HG02623 (cell line): Measurements from ENCODE around the gene MYO1D.
"Not testable (repeated sequence)": the region's sequence is repeated elsewhere in the genome, so short reads cannot be mapped to it uniquely, and the experiment has no call there.

Experiments used
- ATAC-seq: cut with Tn5 transposase; IDR thresholded peaks from one replicate; pipeline ENCODE4 v1.9.1; 2021; ENCODE audit warnings: moderate library complexity; ENCODE audit not compliant: unreplicated experiment

The MYO1D gene

GRCh38 chr17:32551186-32551955 lies 325.6 kb downstream of the MYO1D start:
- ATAC-seq: no peak

GRCh38 chr17:32549559-32549958 lies 327.4 kb downstream of the MYO1D start:
- no peak for ATAC-seq

- ATAC-seq: no peak
These were observed 330.9 kb downstream of the MYO1D start for GRCh38 chr17:32546031-32546444.

GRCh38 chr17:32542186-32542585 lies 334.7 kb downstream of the MYO1D start:
- ATAC-seq: no peak

GRCh38 chr17:32541640-32542039 lies 335.3 kb downstream of the MYO1D start:
- no peak for ATAC-seq

GRCh38 chr17:32536736-32537643 lies 339.9 kb downstream of the MYO1D start:
- ATAC-seq: no peak

DNA sequence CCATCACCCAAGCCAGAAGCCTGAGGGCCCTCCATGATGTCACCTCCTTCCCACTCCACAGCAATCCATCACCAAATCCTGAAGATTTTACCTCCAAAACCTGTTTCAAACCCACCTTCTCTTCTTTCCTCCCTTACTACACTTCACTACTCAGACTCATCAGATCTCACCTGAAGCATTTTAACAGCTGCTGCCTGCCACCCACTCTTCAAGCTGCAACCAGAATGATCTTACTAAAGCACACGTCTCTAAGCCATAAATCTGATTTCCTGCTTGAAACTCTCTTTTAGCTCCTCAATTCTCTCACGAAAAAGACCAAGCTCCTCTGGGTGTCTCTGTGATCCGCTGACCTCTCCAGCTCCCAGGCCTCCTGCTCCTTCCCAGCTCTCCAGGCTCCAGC lies 343.6 kb downstream of the MYO1D start:
- no peak for ATAC-seq

GRCh38 chr17:32529604-32530003 lies 347.3 kb downstream of the MYO1D start:
- ATAC-seq: no peak

GRCh38 chr17:32528825-32529224 lies 348.1 kb downstream of the MYO1D start:
- ATAC-seq: no peak

DNA sequence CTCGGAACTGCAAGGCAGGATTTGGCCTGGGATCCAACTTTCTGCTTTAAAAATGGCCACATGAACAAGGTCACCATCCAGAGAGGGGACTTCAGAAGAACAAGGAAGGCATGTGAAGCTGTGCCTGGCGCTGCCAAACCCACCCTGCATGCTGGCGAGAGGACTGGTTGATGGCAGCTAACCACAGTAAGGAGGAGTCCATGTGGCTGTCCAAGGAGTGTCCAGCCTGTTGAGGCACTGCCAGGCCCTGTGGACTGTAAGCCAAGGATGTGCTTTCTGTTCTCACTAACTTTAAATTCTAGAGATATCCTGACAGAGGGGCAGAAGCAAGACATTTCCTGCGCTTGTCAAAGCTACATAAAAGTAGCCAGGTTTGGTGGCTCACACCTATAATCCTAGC lies 349.8 kb downstream of the MYO1D start:
- ATAC-seq: no peak

DNA sequence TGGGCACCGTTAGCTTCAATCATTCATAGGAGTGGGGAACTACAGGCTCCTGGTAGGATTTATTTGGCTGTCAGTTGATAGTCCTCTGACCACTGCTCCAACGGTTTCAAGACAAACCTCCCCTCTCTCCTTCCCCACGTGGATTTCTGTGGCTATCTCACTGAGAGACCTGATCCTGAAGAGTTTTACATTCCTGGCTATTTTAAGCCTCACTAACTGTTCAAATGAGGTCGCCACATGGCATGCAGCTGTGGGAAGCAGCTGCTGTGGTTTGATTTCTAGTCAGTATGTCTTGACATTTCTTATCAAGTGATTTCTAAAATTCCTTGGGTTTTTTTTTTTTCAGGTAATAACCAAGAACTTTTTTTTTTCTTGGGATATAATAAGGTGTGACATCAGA lies 351.8 kb downstream of the MYO1D start:
- no peak for ATAC-seq

DNA sequence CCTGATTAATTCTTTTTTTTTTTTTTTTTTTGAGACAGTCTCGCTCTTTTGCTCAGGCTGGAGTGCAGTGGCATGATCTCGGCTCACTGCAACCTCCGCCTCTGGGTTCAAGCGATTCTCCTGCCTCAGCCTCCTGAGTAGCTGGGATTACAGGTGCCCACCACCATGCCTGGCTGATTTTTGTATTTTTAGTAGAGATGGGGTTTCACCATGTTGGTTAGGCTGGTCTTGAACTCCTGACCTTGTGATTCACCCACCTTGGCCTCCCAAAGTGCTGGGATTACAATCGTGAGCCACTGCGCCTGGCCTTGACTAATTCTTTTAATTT lies 352.4 kb downstream of the MYO1D start:
- ATAC-seq: not testable (repeated sequence)

- no peak for ATAC-seq
These were observed 352.9 kb downstream of the MYO1D start for GRCh38 chr17:32523827-32524552.

DNA sequence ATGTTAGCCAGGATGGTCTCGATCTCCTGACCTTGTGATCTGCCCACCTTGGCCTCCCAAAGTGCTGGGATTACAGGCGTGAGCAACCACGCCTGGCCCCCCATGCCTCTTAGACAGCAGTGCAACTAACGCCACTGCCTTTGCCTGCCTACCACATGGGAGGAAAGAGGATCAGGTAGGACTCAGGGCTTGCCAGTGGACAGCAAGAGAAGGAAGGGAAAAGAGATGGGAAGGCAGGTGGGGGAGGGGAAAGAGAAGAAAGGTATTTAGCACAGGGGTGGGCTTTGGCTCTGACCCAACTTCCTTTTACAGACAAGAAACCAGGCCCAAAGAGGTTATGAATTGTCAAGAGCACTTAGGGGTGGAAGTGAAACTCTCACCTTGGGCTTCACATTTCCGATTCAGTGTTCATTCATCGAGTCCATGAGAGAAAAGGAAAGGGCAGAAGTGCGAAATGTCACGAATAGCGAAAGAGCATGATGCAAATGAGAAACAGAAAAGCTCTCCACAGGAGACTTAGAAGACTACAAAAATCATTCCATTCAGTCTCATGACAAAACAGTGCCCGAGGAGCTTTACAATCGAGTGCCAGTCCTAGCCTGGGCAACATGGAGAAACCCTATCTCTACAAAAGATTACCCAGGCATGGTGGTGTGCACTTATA lies 353.8 kb downstream of the MYO1D start:
- peak; percentile 50 for ATAC-seq

DNA sequence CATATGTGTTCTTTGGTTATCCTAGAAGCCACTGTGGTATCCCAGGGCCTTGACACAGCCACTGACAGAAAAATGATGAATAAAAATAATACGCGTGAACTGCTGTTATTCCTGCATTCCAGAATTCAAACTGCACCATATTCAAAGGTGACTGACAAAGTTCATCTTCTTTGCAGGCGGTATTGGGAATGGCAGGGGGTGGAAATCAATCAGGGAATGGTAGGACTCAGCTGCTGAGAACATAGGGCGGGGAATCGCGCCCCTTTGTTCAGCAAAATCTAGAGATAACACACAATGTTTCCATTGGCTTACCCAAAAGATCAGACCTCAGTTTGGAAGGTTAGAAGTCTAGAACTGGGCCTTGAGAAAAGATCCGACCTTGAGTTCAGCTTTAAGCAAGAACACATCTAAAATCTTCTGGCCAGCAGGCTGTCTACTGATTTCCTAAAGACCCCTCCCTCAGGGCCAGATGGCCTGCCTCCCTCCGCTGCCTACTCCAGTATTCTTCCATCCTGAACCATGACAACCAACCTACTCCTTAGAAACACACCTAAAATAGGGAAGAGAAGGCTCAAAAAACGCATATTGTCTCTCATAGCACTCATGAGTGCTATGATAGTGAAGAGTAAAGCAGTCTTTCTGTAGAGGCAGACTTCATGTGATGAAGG lies 356.1 kb downstream of the MYO1D start:
- no peak for ATAC-seq

- no peak for ATAC-seq
These were observed 356.7 kb downstream of the MYO1D start for GRCh38 chr17:32520104-32520701.

GRCh38 chr17:32519228-32520103 lies 357.5 kb downstream of the MYO1D start:
- no peak for ATAC-seq

DNA sequence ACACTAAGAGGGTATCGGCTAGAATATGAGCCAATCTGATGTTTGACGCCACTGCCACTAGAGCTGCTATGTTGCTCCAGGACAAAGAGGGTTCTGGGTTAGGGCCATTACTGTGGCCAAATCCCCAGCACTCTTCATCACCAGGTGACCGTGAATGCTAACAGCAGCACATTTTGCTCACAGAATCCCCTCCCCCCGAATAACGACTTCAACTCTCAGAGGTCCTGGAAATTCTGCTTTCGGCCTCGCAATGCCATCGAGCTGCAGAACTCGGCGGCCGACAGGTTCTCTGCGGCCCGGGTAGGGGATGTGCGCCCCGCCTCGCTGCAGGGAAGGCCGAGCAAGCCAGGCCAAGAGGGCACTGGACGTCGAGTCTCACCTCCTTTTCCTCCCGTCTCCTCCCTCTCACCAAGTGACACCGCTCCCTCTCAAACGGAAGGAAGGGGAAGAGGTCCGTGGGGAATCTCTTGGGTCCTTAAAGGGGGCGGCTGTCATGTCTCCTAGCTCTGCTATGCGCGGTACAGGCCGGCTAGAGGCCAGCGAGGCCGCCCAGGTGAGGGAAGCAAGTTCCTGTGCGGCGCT lies 358.2 kb downstream of the MYO1D start:
- ATAC-seq: no peak

DNA sequence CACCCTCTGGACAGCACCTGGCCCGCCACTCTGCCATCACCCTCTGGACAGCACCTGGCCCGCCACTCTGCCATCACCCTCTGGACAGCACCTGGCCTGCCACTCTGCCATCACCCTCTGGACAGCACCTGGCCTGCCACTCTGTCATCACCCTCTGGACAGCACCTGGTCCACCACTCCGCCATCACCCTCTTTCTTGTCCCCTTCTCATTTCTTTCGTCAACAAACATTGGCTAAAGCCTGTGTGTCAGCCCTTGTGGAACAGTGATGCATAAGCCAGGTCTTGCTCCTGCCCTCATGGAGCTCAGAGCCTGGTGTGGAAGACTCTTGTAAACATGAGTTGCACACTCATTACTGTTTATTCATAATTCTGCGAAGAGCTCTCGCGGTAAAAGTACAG lies 358.9 kb downstream of the MYO1D start:
- no peak for ATAC-seq
